HG03135 (cell line): ENCODE data around the gene COL6A2.
"Not testable (repeated sequence)": the region's sequence is repeated elsewhere in the genome, so short reads cannot be mapped to it uniquely, and the experiment has no call there.

Experiments
- ATAC-seq: cut with Tn5 transposase; IDR thresholded peaks from one replicate; pipeline ENCODE4 v1.9.1; 2021; ENCODE audit warnings: mild to moderate bottlenecking, moderate library complexity; ENCODE audit not compliant: unreplicated experiment

The COL6A2 gene

GRCh38 chr21:46097336-46098293 is at the start of gene COL6A2:
COL6A2 (plus strand) TSS chr21:46098112.
- no peak for ATAC-seq

GRCh38 chr21:46048926-46049889 is 48.7 kb upstream of the COL6A2 start:
- ATAC-seq = no peak

- no peak for ATAC-seq
These were observed 47.8 kb upstream of the COL6A2 start for GRCh38 chr21:46049890-46050667.

- no peak for ATAC-seq
These were observed 47.1 kb upstream of the COL6A2 start for GRCh38 chr21:46050668-46051378.

- ATAC-seq = no peak
These were observed 46.5 kb upstream of the COL6A2 start for GRCh38 chr21:46051379-46051770.

- no peak for ATAC-seq
These were observed 45.9 kb upstream of the COL6A2 start for GRCh38 chr21:46051821-46052675.

- ATAC-seq = no peak
These were observed 44.9 kb upstream of the COL6A2 start for GRCh38 chr21:46052703-46053651.

GRCh38 chr21:46054031-46054430 is 43.9 kb upstream of the COL6A2 start:
- no peak for ATAC-seq

GRCh38 chr21:46054451-46054881 is 43.4 kb upstream of the COL6A2 start:
- ATAC-seq = no peak

- ATAC-seq = no peak
These were observed 42.0 kb upstream of the COL6A2 start for GRCh38 chr21:46055863-46056281.

GRCh38 chr21:46056450-46056903 is 41.4 kb upstream of the COL6A2 start:
- no peak for ATAC-seq

GRCh38 chr21:46057111-46057709 is 40.7 kb upstream of the COL6A2 start:
- ATAC-seq = no peak

GRCh38 chr21:46057710-46058241 is 40.1 kb upstream of the COL6A2 start:
- no peak for ATAC-seq

- ATAC-seq = no peak
These were observed 39.3 kb upstream of the COL6A2 start for GRCh38 chr21:46058431-46059145.

- ATAC-seq = no peak
These were observed 38.7 kb upstream of the COL6A2 start for GRCh38 chr21:46059195-46059594.

GRCh38 chr21:46059711-46060455 is 38.0 kb upstream of the COL6A2 start:
- ATAC-seq = not testable (repeated sequence)
